Loucy (cell line): ENCODE results near the gene RCOR1.
"Not testable (repeated sequence)": the region's sequence is repeated elsewhere in the genome, so short reads cannot be mapped to it uniquely, and the experiment has no call there.

ENCODE experiments used
- H2AFZ ChIP-seq: fragments of 200-600 bp; sonication (generic); 2 replicates; pipeline ENCODE4 v1.6.0; 2016; ENCODE audit warnings: antibody characterized with exemption, mild to moderate bottlenecking, low read length, moderate library complexity
- H3F3A ChIP-seq: fragments of 200-600 bp; 2 replicates; pipeline ENCODE4 v1.6.0; 2016; ENCODE audit warnings: antibody characterized with exemption, low read depth, mild to moderate bottlenecking
- H3K27me3 ChIP-seq: fragments of 200-600 bp; sonication (generic); 2 replicates; pipeline ENCODE4 v1.6.1; 2014; ENCODE audit warnings: low read length, mild to moderate bottlenecking; ENCODE audit not compliant: insufficient read depth, poor library complexity, severe bottlenecking
- H3K36me3 ChIP-seq: fragments of 200-600 bp; sonication (generic); 2 replicates; pipeline ENCODE4 v1.6.1; 2016; ENCODE audit warnings: low read length; ENCODE audit not compliant: insufficient read depth
- H3K4me1 ChIP-seq: fragments of 200-600 bp; sonication (generic); 2 replicates; pipeline ENCODE4 v1.5.1; 2014; ENCODE audit warnings: low read length, mild to moderate bottlenecking; ENCODE audit not compliant: insufficient read depth, poor library complexity, severe bottlenecking
- H3K4me2 ChIP-seq: fragments of 200-600 bp; sonication (generic); 2 replicates; pipeline ENCODE4 v1.6.0; 2014; ENCODE audit warnings: antibody characterized with exemption, low read length, low read depth, mild to moderate bottlenecking; ENCODE audit not compliant: poor library complexity, severe bottlenecking
- H3K4me3 ChIP-seq: fragments of 200-600 bp; sonication (generic); 2 replicates; pipeline ENCODE4 v1.5.1; 2014; ENCODE audit warnings: low read length, mild to moderate bottlenecking, mixed read lengths; ENCODE audit not compliant: poor library complexity, severe bottlenecking
- H3K79me2 ChIP-seq: fragments of 200-600 bp; sonication (generic); 2 replicates; pipeline ENCODE4 v1.6.1; 2014; ENCODE audit warnings: low read length; ENCODE audit not compliant: insufficient read depth
- H3K9ac ChIP-seq: fragments of 200-600 bp; sonication (generic); 2 replicates; pipeline ENCODE4 v1.6.0; 2014; ENCODE audit warnings: mild to moderate bottlenecking, low read depth, low read length, moderate library complexity; ENCODE audit not compliant: poor library complexity, severe bottlenecking
- H3K9me2 ChIP-seq: fragments of 200-600 bp; sonication (generic); replicated peaks from 2 replicates; pipeline ENCODE4 v1.6.1; 2016; ENCODE audit warnings: low read depth, low read length, mixed read lengths
- H3K9me3 ChIP-seq: fragments of 200-600 bp; sonication (generic); 2 replicates; pipeline ENCODE4 v1.6.1; 2014; ENCODE audit warnings: mild to moderate bottlenecking, antibody characterized with exemption, low read length, low read depth; ENCODE audit not compliant: insufficient read depth
- H4K20me1 ChIP-seq: fragments of 200-600 bp; sonication (generic); 2 replicates; pipeline ENCODE4 v1.6.0; 2014; ENCODE audit warnings: antibody characterized with exemption, low read length, mild to moderate bottlenecking; ENCODE audit not compliant: insufficient read depth, poor library complexity, severe bottlenecking
- EZH2phosphoT487 ChIP-seq: fragments of 200-600 bp; IDR thresholded peaks from 2 replicates; pipeline ENCODE4 v1.6.1; 2018; ENCODE audit warnings: antibody characterized with exemption, mild to moderate bottlenecking, moderate library complexity, borderline replicate concordance
- TF ChIP-seq, protein P1 (sequence below): fragments of 200-600 bp; sonication (generic); conservative IDR thresholded peaks from 2 replicates; pipeline ENCODE4 v1.5.1; 2014; ENCODE audit warnings: mild to moderate bottlenecking, antibody characterized with exemption, low read length

RCOR1 gene

DNA sequence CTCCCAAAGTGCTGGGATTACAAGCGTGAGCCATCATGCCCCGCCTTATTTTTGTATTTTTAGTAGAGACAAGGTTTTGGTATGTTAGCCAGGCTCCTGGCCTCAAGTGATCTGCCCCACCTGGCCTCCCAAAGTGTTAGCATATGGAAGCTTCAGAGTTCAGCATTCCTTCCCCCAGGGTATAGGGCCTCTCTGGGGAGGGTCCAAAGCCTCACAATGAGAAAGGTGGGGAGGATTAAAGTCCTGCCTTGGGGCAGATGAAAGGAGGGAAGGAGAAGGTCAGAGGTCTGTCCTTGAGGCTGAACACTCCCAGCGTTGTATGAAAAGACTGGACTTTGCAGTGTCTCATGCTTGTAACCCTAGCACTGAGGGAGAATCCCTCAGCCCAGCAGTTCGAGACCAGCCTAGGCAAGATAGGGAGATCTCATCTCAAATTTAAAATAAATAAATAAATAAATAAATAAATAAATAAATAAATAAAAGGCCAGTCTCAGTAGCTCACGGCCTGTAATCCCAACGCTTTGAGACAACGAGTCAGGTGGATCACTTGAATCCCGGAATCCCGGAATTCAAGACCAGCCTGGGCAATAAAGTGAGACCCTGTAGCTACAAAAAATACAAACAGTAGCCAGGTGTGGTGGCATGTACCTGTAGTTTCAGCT is 22.0 kb upstream of the RCOR1 start:
- no peak overlapping the region for H2AFZ ChIP-seq
- H3K4me1 ChIP-seq, result peaks cover 7% of the 10 kb centered on the region
- H3K4me3 ChIP-seq, result no peak overlapping the region
- no peaks in the 10 kb centered on the region for H3K27me3 ChIP-seq
- no peaks in the 10 kb centered on the region for H3K36me3 ChIP-seq
- H3K79me2 ChIP-seq, result no peaks in the 10 kb centered on the region
- no peaks in the 10 kb centered on the region for H4K20me1 ChIP-seq
- H3K9me3 ChIP-seq, result no peaks in the 10 kb centered on the region
- TF ChIP-seq EZH2phosphoT487, result no peak
- TF ChIP-seq, protein P1, sequence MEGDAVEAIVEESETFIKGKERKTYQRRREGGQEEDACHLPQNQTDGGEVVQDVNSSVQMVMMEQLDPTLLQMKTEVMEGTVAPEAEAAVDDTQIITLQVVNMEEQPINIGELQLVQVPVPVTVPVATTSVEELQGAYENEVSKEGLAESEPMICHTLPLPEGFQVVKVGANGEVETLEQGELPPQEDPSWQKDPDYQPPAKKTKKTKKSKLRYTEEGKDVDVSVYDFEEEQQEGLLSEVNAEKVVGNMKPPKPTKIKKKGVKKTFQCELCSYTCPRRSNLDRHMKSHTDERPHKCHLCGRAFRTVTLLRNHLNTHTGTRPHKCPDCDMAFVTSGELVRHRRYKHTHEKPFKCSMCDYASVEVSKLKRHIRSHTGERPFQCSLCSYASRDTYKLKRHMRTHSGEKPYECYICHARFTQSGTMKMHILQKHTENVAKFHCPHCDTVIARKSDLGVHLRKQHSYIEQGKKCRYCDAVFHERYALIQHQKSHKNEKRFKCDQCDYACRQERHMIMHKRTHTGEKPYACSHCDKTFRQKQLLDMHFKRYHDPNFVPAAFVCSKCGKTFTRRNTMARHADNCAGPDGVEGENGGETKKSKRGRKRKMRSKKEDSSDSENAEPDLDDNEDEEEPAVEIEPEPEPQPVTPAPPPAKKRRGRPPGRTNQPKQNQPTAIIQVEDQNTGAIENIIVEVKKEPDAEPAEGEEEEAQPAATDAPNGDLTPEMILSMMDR, result no peak
- H3K4me2 ChIP-seq, result no peak overlapping the region
- no peaks in the 10 kb centered on the region for H3F3A ChIP-seq
- no peak overlapping the region for H3K9ac ChIP-seq
- no peaks in the 10 kb centered on the region for H3K9me2 ChIP-seq

DNA sequence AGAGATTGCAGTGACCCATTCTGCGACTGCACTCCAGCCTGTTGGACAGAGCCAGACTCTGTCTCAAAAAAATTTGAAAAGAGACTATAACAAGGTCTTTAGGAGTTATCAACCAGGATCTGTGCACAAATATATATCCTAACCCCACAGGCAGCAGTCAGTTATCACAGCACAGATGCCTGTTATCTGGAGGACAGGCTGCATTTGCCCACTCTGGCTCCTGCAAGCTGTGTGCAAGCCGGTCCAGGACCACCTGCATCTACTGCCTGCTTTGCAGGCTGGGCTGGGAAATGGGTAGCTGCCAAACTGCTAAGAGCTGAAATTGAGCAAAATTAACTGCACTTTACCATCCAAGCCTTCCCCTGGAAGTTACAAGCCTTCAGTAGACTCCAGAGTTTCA is 21.4 kb upstream of the RCOR1 start:
- H3K4me3 ChIP-seq, result no peak overlapping the region
- H3K79me2 ChIP-seq, result no peaks in the 10 kb centered on the region
- peaks cover 7% of the 10 kb centered on the region for H3K4me1 ChIP-seq
- no peaks in the 10 kb centered on the region for H3K27me3 ChIP-seq
- no peaks in the 10 kb centered on the region for H3K9me2 ChIP-seq
- no peaks in the 10 kb centered on the region for H3K9me3 ChIP-seq
- H3K9ac ChIP-seq, result no peak overlapping the region
- no peaks in the 10 kb centered on the region for H3K36me3 ChIP-seq
- no peaks in the 10 kb centered on the region for H4K20me1 ChIP-seq
- TF ChIP-seq, protein P1, result no peak
- TF ChIP-seq EZH2phosphoT487, result no peak
- peak overlapping the region; percentile 26; the same call in 1 of the 2 replicates for H2AFZ ChIP-seq
- H3F3A ChIP-seq, result no peaks in the 10 kb centered on the region
- H3K4me2 ChIP-seq, result no peak overlapping the region

DNA sequence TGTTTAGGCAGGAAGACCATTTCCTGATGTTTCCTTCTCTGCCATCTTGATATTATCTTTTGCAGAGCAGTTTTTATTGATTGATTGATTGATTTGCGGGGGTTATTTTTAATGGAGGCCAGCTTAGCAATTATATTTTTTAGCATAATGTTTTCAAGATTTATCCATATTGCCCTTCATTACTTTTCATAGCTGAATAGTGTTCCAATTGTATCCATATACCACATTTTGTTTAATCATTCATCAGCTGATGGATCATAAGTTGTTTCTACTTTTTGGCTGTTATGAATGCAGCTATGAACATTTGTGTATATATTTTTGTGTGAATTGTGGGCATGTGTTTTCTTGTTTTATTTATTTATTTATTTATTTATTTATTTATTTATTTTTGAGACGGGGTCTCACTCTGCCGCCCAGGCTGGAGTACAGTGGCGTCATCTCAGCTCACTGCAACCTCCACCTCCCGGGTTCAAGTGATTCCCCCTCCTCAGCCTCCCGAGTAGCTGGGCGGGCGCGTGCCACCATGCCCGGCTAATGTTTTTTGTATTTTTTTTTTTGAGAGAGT is 20.9 kb upstream of the RCOR1 start:
- Histone ChIP-seq H3K4me2 (no peak overlapping the region), H3K9me3 (no peaks in the 10 kb centered on the region), H3K4me3 (no peak overlapping the region), H3K27me3 (no peaks in the 10 kb centered on the region), H3K36me3 (no peaks in the 10 kb centered on the region), H2AFZ (peak overlapping the region; percentile 26; the same call in 1 of the 2 replicates), H3K4me1 (peaks cover 7% of the 10 kb centered on the region), H3F3A (no peaks in the 10 kb centered on the region), H3K79me2 (no peaks in the 10 kb centered on the region), H3K9ac (no peak overlapping the region), H4K20me1 (no peaks in the 10 kb centered on the region), H3K9me2 (no peaks in the 10 kb centered on the region)
- TF ChIP-seq, protein P1, result no peak
- TF ChIP-seq EZH2phosphoT487, result no peak

DNA sequence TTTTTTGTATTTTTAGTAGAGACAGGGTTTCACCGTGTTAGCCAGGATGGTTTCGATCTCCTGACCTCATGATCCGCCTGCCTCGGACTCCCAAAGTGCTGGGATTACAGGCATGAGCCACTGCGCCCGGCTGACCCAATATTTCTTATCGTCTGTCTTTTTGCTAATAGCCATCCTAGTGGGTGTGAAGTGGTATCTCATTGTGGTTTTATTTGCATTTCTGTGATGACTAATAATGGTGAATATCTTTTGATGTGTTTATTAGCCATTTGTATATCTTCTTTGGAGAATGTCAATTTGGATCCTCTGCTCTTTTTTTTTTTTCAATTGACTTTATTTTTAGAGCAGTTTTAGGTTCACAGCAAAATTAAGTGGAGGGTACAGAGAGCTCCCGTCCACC is 19.3 kb upstream of the RCOR1 start:
- H3K4me1 ChIP-seq, H3F3A ChIP-seq, H3K4me2 ChIP-seq, H3K9me3 ChIP-seq, H2AFZ ChIP-seq, H4K20me1 ChIP-seq, H3K27me3 ChIP-seq, H3K9ac ChIP-seq, H3K79me2 ChIP-seq, H3K36me3 ChIP-seq, H3K4me3 ChIP-seq, H3K9me2 ChIP-seq: not testable (repeated sequence)
